Dendritic cell treated with granulocyte-macrophage colony-stimulating factor and Interleukin-4, amounts not matched to agents 40 ng/mL and 50 ng/mL, for 4 days (primary cell): ENCODE measurements around the gene SEPTIN1.
"Not testable (repeated sequence)": the region's sequence is repeated elsewhere in the genome, so short reads cannot be mapped to it uniquely, and the experiment has no call there.

ENCODE experiments used
- H3K27ac Mint-ChIP-seq: one replicate; pipeline ENCODE4 v1.8.0; 2022; ENCODE audit warnings: mild to moderate bottlenecking, mixed read lengths
- H3K27me3 Mint-ChIP-seq: one replicate; pipeline ENCODE4 v1.8.0; 2022; ENCODE audit warnings: mild to moderate bottlenecking, mixed read lengths
- H3K36me3 Mint-ChIP-seq: one replicate; pipeline ENCODE4 v1.8.0; 2022; ENCODE audit warnings: low read depth, mixed read lengths
- H3K4me1 Mint-ChIP-seq: one replicate; pipeline ENCODE4 v1.8.0; 2022; ENCODE audit warnings: low read depth, mixed read lengths
- H3K4me3 Mint-ChIP-seq: one replicate; pipeline ENCODE4 v1.8.0; 2022; ENCODE audit warnings: mild to moderate bottlenecking, moderate library complexity, mixed read lengths
- H3K9me3 Mint-ChIP-seq: one replicate; pipeline ENCODE4 v1.8.0; 2022; ENCODE audit warnings: mixed read lengths
- intact Hi-C: fragments of 100-400 bp; cut with micrococcal nuclease; formaldehyde crosslinking; loops from one replicate; pipeline ENCODE4 v1.15.0; 2022

The SEPTIN1 gene

GRCh38 chr16:30353438-30354129, 28.8 kb downstream of the SEPTIN1 start:
- intact Hi-C loops = loop anchor here (2.0 to 5.0 kb wide), 4 partner anchors 17 to 173 kb away; partner anchors contain the start of genes TBC1D10B, ZNF768 and ZNF771
- H3K4me3 Mint-ChIP-seq = peak overlapping the region; percentile 95
- no peaks in the 10 kb centered on the region for H3K27me3 Mint-ChIP-seq
- H3K4me1 Mint-ChIP-seq = peaks cover 51% of the 10 kb centered on the region
- H3K9me3 Mint-ChIP-seq = no peaks in the 10 kb centered on the region
- peaks cover 99% of the 10 kb centered on the region for H3K36me3 Mint-ChIP-seq
- peak overlapping the region; percentile 99 for H3K27ac Mint-ChIP-seq

- H3K9me3 Mint-ChIP-seq = no peaks in the 10 kb centered on the region
- H3K4me3 Mint-ChIP-seq = no peak overlapping the region
- peaks cover 46% of the 10 kb centered on the region for H3K4me1 Mint-ChIP-seq
- H3K27ac Mint-ChIP-seq = no peak overlapping the region
- H3K27me3 Mint-ChIP-seq = no peaks in the 10 kb centered on the region
- intact Hi-C loops = loop anchor here (5.0 kb wide), 1 partner anchor 55 kb away; the partner anchor contains the start of gene ZNF771
- H3K36me3 Mint-ChIP-seq = peaks cover 91% of the 10 kb centered on the region
Measured at GRCh38 chr16:30352488-30353401, 29.6 kb downstream of the SEPTIN1 start.

GRCh38 chr16:30351586-30352419, 30.6 kb downstream of the SEPTIN1 start:
- no peaks in the 10 kb centered on the region for H3K27me3 Mint-ChIP-seq
- H3K4me1 Mint-ChIP-seq = peaks cover 37% of the 10 kb centered on the region
- no peak overlapping the region for H3K4me3 Mint-ChIP-seq
- H3K36me3 Mint-ChIP-seq = peaks cover 81% of the 10 kb centered on the region
- intact Hi-C loops = loop anchor here (5.0 kb wide), 1 partner anchor 55 kb away; the partner anchor contains the start of gene ZNF771
- no peak overlapping the region for H3K27ac Mint-ChIP-seq
- no peaks in the 10 kb centered on the region for H3K9me3 Mint-ChIP-seq

GRCh38 chr16:30351001-30351441, 31.3 kb downstream of the SEPTIN1 start:
- Mint-ChIP-seq H3K4me3 (no peak overlapping the region), H3K4me1 (peaks cover 29% of the 10 kb centered on the region), H3K36me3 (peaks cover 73% of the 10 kb centered on the region)

GRCh38 chr16:30350134-30350871, 32.1 kb downstream of the SEPTIN1 start:
- intact Hi-C loops = loop anchor here (5.0 kb wide), 1 partner anchor 57 kb away; the partner anchor contains the start of gene ZNF771
- Mint-ChIP-seq H3K4me3 (no peak overlapping the region), H3K9me3 (no peaks in the 10 kb centered on the region), H3K27ac (peak overlapping the region; percentile 28), H3K36me3 (peaks cover 66% of the 10 kb centered on the region), H3K27me3 (no peaks in the 10 kb centered on the region), H3K4me1 (peaks cover 22% of the 10 kb centered on the region)

More at GRCh38 chr16:30351001-30351441, 31.3 kb downstream of the SEPTIN1 start:
- intact Hi-C loops = loop anchor here (5.0 kb wide), 1 partner anchor 56 kb away; the partner anchor contains the start of gene ZNF771
- Mint-ChIP-seq H3K9me3 (no peaks in the 10 kb centered on the region), H3K27me3 (no peaks in the 10 kb centered on the region), H3K27ac (no peak overlapping the region)

- no peak overlapping the region for H3K27ac Mint-ChIP-seq
- no peaks in the 10 kb centered on the region for H3K9me3 Mint-ChIP-seq
- H3K36me3 Mint-ChIP-seq = peaks cover 60% of the 10 kb centered on the region
- intact Hi-C loops = loop anchor here (5.0 kb wide), 1 partner anchor 58 kb away; the partner anchor contains the start of gene ZNF771
- H3K27me3 Mint-ChIP-seq = no peaks in the 10 kb centered on the region
- H3K4me1 Mint-ChIP-seq = peaks cover 22% of the 10 kb centered on the region
- no peak overlapping the region for H3K4me3 Mint-ChIP-seq
Measured at GRCh38 chr16:30349675-30350074, 32.7 kb downstream of the SEPTIN1 start.

- Mint-ChIP-seq H3K27me3 (no peaks in the 10 kb centered on the region), H3K9me3 (no peaks in the 10 kb centered on the region), H3K27ac (no peak overlapping the region), H3K36me3 (peaks cover 52% of the 10 kb centered on the region), H3K4me3 (no peak overlapping the region), H3K4me1 (peaks cover 16% of the 10 kb centered on the region)
- intact Hi-C loops = no loop called here
Measured at GRCh38 chr16:30348929-30349328, 33.4 kb downstream of the SEPTIN1 start.

- no peaks in the 10 kb centered on the region for H3K27me3 Mint-ChIP-seq
- H3K4me3 Mint-ChIP-seq = no peak overlapping the region
- peaks cover 8% of the 10 kb centered on the region for H3K4me1 Mint-ChIP-seq
- H3K9me3 Mint-ChIP-seq = no peaks in the 10 kb centered on the region
- intact Hi-C loops = no loop called here
- H3K36me3 Mint-ChIP-seq = peaks cover 44% of the 10 kb centered on the region
- no peak overlapping the region for H3K27ac Mint-ChIP-seq
Measured at GRCh38 chr16:30348113-30348512, 34.2 kb downstream of the SEPTIN1 start.

GRCh38 chr16:30346286-30346685, 36.1 kb downstream of the SEPTIN1 start:
- H3K27me3 Mint-ChIP-seq = no peaks in the 10 kb centered on the region
- no peak overlapping the region for H3K4me3 Mint-ChIP-seq
- H3K27ac Mint-ChIP-seq = no peak overlapping the region
- peaks cover 6% of the 10 kb centered on the region for H3K4me1 Mint-ChIP-seq
- intact Hi-C loops = no loop called here
- H3K36me3 Mint-ChIP-seq = peaks cover 26% of the 10 kb centered on the region
- no peaks in the 10 kb centered on the region for H3K9me3 Mint-ChIP-seq

- H3K27me3 Mint-ChIP-seq, H3K4me1 Mint-ChIP-seq, H3K9me3 Mint-ChIP-seq, intact Hi-C loops, H3K27ac Mint-ChIP-seq, H3K4me3 Mint-ChIP-seq, H3K36me3 Mint-ChIP-seq: not testable (repeated sequence)
Measured at GRCh38 chr16:30343491-30343820, 38.9 kb downstream of the SEPTIN1 start.

GRCh38 chr16:30342751-30343490, 39.4 kb downstream of the SEPTIN1 start:
- Mint-ChIP-seq H3K27me3 (no peaks in the 10 kb centered on the region), H3K36me3 (no peaks in the 10 kb centered on the region), H3K4me1 (no peaks in the 10 kb centered on the region), H3K27ac (no peak overlapping the region), H3K9me3 (no peaks in the 10 kb centered on the region), H3K4me3 (no peak overlapping the region)
- intact Hi-C loops = no loop called here

- H3K27ac Mint-ChIP-seq, H3K36me3 Mint-ChIP-seq, H3K9me3 Mint-ChIP-seq, H3K4me1 Mint-ChIP-seq, H3K27me3 Mint-ChIP-seq, intact Hi-C loops, H3K4me3 Mint-ChIP-seq: not testable (repeated sequence)
Measured at GRCh38 chr16:30341971-30342370, 40.4 kb downstream of the SEPTIN1 start.
